SU-DHL-6 (cell line): ENCODE measurements around the gene MSH3.

Source experiments
- H2AFZ ChIP-seq: fragments of 200-600 bp; sonication (generic); 2 replicates; pipeline ENCODE4 v1.6.1; 2014; ENCODE audit warnings: low read depth, mild to moderate bottlenecking, moderate library complexity, mixed read lengths, antibody characterized with exemption, low read length; ENCODE audit not compliant: severe bottlenecking
- H3F3A ChIP-seq: fragments of 200-600 bp; shearing (Covaris generic); 2 replicates; pipeline ENCODE4 v1.6.0; 2016; ENCODE audit warnings: antibody characterized with exemption, mild to moderate bottlenecking; ENCODE audit not compliant: insufficient read depth
- H3K27ac ChIP-seq: fragments of 200-600 bp; sonication (generic); 2 replicates; pipeline ENCODE4 v1.5.1; 2016; ENCODE audit warnings: low read depth, mild to moderate bottlenecking, low read length, moderate library complexity, mixed read lengths
- H3K27me3 ChIP-seq: fragments of 200-600 bp; sonication (generic), shearing (Covaris generic); 2 replicates; pipeline ENCODE4 v1.6.0; 2014; ENCODE audit warnings: mild to moderate bottlenecking, low read length
- H3K36me3 ChIP-seq: fragments of 200-600 bp; sonication (generic); 2 replicates; pipeline ENCODE4 v1.6.1; 2014; ENCODE audit warnings: mild to moderate bottlenecking, low read length, mixed read lengths
- H3K4me2 ChIP-seq: fragments of 300-600, 200-600 bp; shearing (Covaris generic), sonication (generic); 2 replicates; pipeline ENCODE4 v1.6.0; 2014; ENCODE audit warnings: low read length, low read depth, mild to moderate bottlenecking; ENCODE audit not compliant: poor library complexity, severe bottlenecking
- H3K4me3 ChIP-seq: fragments of 200-600 bp; sonication (generic); 2 replicates; pipeline ENCODE4 v1.5.1; 2014; ENCODE audit warnings: antibody characterized with exemption, low read length, mild to moderate bottlenecking, mixed read lengths; ENCODE audit not compliant: insufficient read depth, poor library complexity, severe bottlenecking
- H3K79me2 ChIP-seq: fragments of 200-600 bp; sonication (generic); 2 replicates; pipeline ENCODE4 v1.6.1; 2014; ENCODE audit warnings: mild to moderate bottlenecking, low read length, moderate library complexity; ENCODE audit not compliant: insufficient read depth
- H3K9ac ChIP-seq: fragments of 200-600 bp; sonication (generic); 2 replicates; pipeline ENCODE4 v1.7.0; 2014; ENCODE audit warnings: mild to moderate bottlenecking, low read length
- H3K9me2 ChIP-seq: fragments of 200-600 bp; sonication (generic); replicated peaks from 2 replicates; pipeline ENCODE4 v1.6.1; 2014; ENCODE audit warnings: low read length; ENCODE audit not compliant: insufficient read depth
- H3K9me3 ChIP-seq: fragments of 200-600 bp; sonication (generic); 2 replicates; pipeline ENCODE4 v1.6.1; 2014; ENCODE audit warnings: low read length, mixed read lengths; ENCODE audit not compliant: insufficient read depth
- H4K20me1 ChIP-seq: fragments of 200-600 bp; sonication (generic); 2 replicates; pipeline ENCODE4 v1.6.1; 2014; ENCODE audit warnings: low read depth, mild to moderate bottlenecking, antibody characterized with exemption, low read length, moderate library complexity, mixed read lengths
- EZH2phosphoT487 ChIP-seq: fragments of 200-600 bp; sonication (generic), shearing (Covaris generic); conservative IDR thresholded peaks from 2 replicates; pipeline ENCODE4 v1.6.1; 2018; ENCODE audit warnings: mild to moderate bottlenecking, antibody characterized with exemption, low read length, moderate library complexity, mixed read lengths
- TF ChIP-seq, protein P1 (sequence below): fragments of 200-600 bp; sonication (generic); IDR thresholded peaks from one replicate; pipeline ENCODE4 v1.5.1; 2017; ENCODE audit warnings: antibody characterized with exemption, mild to moderate bottlenecking, low read length, moderate library complexity; ENCODE audit not compliant: insufficient read depth, poor library complexity, severe bottlenecking

Gene MSH3

DNA sequence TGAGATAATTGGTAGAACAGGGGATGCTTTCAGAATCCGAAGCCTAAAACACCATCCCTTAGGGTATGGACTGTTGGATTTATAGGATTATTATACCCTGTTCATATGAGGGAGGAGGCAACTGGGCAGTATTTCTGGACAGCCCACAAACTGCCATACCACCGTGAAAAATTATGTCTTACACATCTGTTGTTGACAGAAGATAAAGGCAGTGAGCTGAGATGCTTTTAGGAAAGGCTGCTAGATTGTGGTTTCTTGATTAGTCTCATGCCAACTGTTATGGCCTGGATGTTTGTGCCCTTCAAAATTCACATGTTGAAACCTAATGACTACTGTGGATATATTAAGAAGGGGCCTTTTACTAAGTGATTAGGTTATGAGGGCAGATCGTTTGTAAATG, 84.0 kb downstream of the MSH3 start:
- no peaks in the 10 kb centered on the region for H3K27me3 ChIP-seq
- H3K4me3 ChIP-seq: no peak overlapping the region
- H3K36me3 ChIP-seq: no peaks in the 10 kb centered on the region
- H3K9me3 ChIP-seq: no peaks in the 10 kb centered on the region
- H3K4me2 ChIP-seq: no peak overlapping the region
- H3K9me2 ChIP-seq: no peaks in the 10 kb centered on the region
- no peak for TF ChIP-seq EZH2phosphoT487
- TF ChIP-seq, protein P1, sequence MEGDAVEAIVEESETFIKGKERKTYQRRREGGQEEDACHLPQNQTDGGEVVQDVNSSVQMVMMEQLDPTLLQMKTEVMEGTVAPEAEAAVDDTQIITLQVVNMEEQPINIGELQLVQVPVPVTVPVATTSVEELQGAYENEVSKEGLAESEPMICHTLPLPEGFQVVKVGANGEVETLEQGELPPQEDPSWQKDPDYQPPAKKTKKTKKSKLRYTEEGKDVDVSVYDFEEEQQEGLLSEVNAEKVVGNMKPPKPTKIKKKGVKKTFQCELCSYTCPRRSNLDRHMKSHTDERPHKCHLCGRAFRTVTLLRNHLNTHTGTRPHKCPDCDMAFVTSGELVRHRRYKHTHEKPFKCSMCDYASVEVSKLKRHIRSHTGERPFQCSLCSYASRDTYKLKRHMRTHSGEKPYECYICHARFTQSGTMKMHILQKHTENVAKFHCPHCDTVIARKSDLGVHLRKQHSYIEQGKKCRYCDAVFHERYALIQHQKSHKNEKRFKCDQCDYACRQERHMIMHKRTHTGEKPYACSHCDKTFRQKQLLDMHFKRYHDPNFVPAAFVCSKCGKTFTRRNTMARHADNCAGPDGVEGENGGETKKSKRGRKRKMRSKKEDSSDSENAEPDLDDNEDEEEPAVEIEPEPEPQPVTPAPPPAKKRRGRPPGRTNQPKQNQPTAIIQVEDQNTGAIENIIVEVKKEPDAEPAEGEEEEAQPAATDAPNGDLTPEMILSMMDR: no peak
- no peaks in the 10 kb centered on the region for H4K20me1 ChIP-seq
- no peak overlapping the region for H3K9ac ChIP-seq
- no peaks in the 10 kb centered on the region for H3K79me2 ChIP-seq
- H3F3A ChIP-seq: no peaks in the 10 kb centered on the region
- H3K27ac ChIP-seq: no peak overlapping the region
- no peak overlapping the region for H2AFZ ChIP-seq

DNA sequence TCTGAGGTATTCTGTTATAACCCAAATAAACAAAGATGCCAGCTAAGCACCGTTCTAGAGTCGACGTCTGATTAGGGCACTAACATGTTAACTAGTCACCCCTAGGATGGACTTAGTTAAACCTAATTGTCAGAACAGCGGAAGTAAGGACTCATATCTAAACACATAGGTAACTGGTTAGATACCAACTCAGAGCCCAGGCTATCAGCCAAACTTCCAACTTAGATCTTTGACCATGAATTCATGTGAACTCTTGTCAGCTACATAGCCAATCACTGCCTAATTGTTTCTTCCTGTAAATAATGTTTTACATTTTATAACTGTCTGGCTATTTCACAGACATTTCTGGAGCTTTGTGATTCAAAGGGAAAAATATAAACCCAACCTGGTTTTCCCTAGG, 84.6 kb downstream of the MSH3 start:
- H3K27me3 ChIP-seq: no peaks in the 10 kb centered on the region
- no peaks in the 10 kb centered on the region for H3K79me2 ChIP-seq
- TF ChIP-seq, protein P1: no peak
- no peak for TF ChIP-seq EZH2phosphoT487
- H3K9me2 ChIP-seq: no peaks in the 10 kb centered on the region
- no peak overlapping the region for H3K9ac ChIP-seq
- no peak overlapping the region for H3K4me3 ChIP-seq
- H3K27ac ChIP-seq: no peak overlapping the region
- H3K4me2 ChIP-seq: no peak overlapping the region
- no peaks in the 10 kb centered on the region for H4K20me1 ChIP-seq
- H3F3A ChIP-seq: no peaks in the 10 kb centered on the region
- H2AFZ ChIP-seq: no peak overlapping the region
- no peaks in the 10 kb centered on the region for H3K9me3 ChIP-seq
- H3K36me3 ChIP-seq: no peaks in the 10 kb centered on the region

GRCh38 chr5:80739496-80739895, 85.0 kb downstream of the MSH3 start:
- Histone ChIP-seq H3K27me3 (no peaks in the 10 kb centered on the region), H3K79me2 (no peaks in the 10 kb centered on the region), H3K4me2 (no peak overlapping the region), H3K27ac (no peak overlapping the region), H4K20me1 (no peaks in the 10 kb centered on the region), H3K36me3 (no peaks in the 10 kb centered on the region), H3F3A (no peaks in the 10 kb centered on the region), H3K9me2 (no peaks in the 10 kb centered on the region), H3K9me3 (no peaks in the 10 kb centered on the region), H3K9ac (no peak overlapping the region), H2AFZ (no peak overlapping the region), H3K4me3 (no peak overlapping the region)
- TF ChIP-seq, protein P1: no peak
- TF ChIP-seq EZH2phosphoT487: no peak
